Right renal pelvis (tissue), 4 donors: ENCODE results near the gene TLE4. TPM values are rescaled to one million over a fixed set of nuclear protein-coding genes. Genes with fewer than 3 reads are reported as not detected.
A peak's percentile ranks its signal among the peaks of the same experiment; 100 is the strongest.
"Not testable (repeated sequence)": the region's sequence is repeated elsewhere in the genome, so short reads cannot be mapped to it uniquely, and the experiment has no call there.

Source experiments
- DNase-seq, 4 donors: peaks; one replicate each; pipeline ENCODE4 v3.0.0-alpha.2; 2013; ENCODE audit warnings: low read depth in 4 of 4, low spot score in 3 of 4, missing footprints in 1 of 4
- polyA plus RNA-seq, 4 donors: library from polyadenylated mRNA; unstranded; fragments of 120-200 nt; gene quantifications; one replicate each; pipeline ENCODE4 v1.2.1, GENCODE V29; 2013; ENCODE audit not compliant: insufficient read length in 4 of 4

Gene TLE4
- polyA plus RNA-seq, 4 donors = 58.4 to 80.9 (median 79.0) TPM

- no peak for DNase-seq
These were observed 27.0 kb downstream of the TLE4 start for GRCh38 chr9:79598562-79599345.

DNA sequence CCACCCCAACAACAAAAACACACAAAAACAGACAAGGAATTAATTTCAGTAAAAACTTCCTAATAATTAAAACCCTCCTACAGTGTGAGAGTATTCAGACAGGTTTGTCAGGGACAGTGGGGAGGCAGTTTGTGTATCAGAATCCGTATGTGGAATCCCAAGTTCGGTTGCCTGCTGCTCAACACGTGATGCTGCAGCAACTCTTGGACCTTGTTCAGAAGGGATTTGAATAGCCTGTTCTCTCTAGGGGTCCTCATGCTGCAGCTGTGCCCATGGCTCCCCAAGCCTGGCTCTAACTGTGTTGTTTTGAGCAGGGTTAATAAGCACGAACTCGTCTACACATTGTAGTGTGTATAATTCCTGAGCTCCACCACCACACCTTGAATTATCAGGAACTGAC, 28.7 kb downstream of the TLE4 start:
- no peak for DNase-seq

- DNase-seq = no peak
These were observed 31.6 kb downstream of the TLE4 start for GRCh38 chr9:79603222-79603920.

DNA sequence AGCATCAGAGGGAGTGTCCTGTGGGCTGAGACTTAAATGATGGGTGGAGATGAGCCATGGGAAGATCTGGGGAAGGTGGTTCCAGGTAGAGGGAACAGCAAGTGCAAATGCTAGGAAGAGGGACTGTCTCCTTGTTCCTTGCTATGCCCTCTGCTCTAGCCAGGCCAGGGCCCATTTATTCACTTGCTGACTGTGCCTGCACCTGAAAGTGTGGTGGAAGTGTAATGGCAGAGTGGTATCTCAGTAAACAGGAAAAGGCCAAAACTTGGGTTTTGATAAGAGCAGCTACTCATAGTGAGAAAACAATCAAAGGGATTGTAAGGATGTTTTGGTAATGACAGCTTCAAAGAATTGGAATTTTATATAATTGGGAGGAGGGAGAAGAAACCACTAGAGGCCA, 32.4 kb downstream of the TLE4 start:
- DNase-seq = no peak

DNA sequence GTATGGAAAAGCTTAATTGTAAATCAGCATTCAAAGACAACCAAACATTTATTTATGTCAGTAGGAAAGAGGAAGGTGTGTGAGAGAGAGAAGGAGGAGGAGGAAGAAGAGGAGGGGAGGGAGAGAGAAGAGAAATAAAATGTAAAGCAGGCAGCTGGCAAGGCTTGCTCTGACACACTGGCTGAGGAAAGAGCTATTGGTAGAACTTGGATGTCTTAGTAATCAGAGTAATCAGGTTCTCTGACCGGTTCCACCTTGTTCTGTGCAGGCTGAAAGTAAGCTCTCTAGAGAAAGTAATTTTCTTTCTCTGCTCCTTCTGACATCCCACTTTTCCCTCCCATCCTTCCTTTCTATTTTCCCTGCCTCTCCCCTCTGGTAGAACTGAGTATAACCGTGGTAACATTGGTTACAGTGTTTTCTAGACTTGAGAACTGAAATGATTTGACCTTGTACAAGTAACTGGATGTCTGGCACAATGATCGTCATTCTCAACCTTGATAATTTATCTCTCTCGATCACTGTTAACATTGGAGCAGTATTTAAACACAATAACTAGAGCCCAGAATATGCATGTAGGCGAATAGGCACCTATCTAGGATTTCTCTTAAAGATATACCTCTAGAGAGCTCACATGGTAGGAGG, 33.3 kb downstream of the TLE4 start:
- DNase-seq = no peak

GRCh38 chr9:79606529-79606928, 34.8 kb downstream of the TLE4 start:
- DNase-seq = not testable (repeated sequence)

DNA sequence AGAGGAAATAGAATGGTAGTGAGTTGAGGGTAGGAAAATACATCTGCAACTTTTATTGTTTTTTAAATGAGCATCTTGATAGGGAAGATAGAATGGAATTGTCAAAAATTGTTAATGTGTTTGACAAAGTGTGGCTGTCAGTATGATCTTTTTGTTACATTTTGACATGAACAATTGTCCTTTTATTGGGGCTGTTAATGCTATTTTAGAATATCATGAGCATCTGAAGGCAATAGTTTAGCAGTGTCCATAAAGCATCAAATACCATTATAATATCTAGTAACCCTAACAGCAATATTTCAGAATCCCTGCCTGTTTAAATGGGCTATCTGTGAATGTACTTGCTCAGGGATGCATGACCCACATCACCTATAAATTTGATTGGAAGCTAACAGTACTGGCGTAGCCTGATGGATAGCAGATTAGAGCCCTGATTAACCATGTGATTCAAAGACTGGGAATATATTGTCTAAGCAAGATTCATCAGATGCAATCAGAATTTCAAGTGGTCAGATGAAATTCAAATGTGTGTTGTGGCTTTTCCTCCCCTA, 37.8 kb downstream of the TLE4 start:
- no peak for DNase-seq

DNA sequence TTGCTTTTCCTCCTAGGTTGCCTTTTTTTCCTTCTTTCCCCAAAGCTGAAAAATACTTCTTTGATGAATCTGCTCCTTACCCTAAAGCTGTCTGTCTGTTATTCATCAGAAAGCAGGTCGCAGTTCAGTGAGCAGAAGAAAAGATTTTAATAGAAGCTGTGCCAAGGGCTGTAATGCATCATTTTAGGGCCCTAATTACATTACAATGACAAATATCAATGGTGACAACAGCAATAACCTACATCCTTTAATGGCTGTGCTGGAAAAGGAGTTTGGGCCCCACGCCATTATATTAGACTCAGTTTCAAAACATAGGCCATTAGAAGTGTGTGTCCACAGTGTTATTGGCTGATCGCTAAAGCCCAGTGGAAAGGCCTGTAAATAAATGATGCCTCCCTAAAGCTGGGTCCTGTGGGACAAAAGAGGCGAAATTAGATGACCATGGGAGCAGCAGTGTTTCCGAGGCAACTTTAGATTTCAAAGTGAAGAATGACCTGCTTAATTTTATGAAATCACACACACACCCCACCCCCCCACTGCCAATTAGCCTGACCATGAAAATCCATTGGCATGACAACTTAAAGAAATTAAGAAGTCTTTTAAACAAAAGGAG, 38.4 kb downstream of the TLE4 start:
- peak in 2 of 4 donors; percentile 20 to 31 for DNase-seq

DNA sequence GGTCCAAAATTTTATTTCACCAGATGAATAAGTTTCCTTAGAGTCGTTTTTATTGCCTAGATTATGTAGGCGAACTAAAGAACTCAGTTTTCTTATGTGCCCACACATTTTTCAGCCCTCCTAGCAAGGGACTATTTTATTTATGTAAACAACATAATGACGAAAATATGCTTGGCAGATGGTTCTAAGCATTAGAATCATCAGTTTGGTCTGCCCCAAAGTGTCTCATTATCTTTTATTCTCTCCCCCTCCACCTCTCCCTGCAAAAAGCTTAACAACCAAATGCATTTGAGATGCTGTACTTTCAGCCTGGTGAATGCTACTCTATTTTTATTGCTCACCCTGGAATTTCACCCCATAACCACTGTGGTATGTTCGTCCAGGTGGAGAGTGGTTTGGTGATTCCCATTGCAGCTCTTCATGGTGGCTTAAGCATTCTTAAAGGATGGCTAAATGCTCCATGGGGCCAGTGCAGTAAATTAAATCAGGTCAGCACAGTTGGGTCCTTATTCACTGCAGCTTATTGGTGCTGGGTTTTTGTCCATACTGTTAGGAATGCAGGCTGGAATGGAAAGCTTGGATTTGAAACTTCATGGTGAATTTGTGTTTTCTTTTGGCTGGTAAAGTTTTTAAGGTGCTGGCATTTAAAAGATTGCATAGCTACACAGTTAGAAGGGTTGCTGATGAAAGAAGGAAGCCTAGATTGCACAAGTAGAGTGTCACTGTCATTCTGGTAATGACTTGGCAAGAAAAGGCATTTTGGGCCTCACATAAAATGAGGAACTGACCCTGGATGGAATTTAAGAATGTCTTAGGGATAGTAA, 39.2 kb downstream of the TLE4 start:
- DNase-seq = no peak

GRCh38 chr9:79613145-79613544, 41.4 kb downstream of the TLE4 start:
- DNase-seq = no peak

GRCh38 chr9:79615038-79615437, 43.3 kb downstream of the TLE4 start:
- no peak for DNase-seq

DNA sequence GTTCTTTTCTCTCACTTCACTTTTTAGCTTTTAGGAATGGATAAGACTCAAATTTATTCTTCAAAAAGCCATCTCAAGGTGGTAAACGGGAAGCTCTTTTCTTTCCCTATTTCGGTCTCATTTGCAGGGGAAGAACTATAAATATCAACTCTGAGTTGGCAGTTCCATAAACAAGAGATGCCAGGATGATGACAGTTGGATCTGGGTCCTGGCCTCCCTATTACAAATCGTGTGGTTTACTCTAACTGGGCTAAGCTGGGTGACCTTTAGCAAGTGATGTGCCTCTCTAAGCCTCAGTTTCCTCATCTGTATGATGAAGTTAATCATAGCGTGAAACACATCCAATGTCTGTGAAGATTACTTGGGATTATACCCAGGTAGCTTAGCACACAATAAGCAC, 44.2 kb downstream of the TLE4 start:
- no peak for DNase-seq

GRCh38 chr9:79616971-79617370, 45.2 kb downstream of the TLE4 start:
- DNase-seq = no peak

GRCh38 chr9:79617395-79617794, 45.6 kb downstream of the TLE4 start:
- no peak for DNase-seq

GRCh38 chr9:79619930-79620329, 48.2 kb downstream of the TLE4 start:
- no peak for DNase-seq

- no peak for DNase-seq
These were observed 50.3 kb downstream of the TLE4 start for GRCh38 chr9:79621916-79622575.

DNA sequence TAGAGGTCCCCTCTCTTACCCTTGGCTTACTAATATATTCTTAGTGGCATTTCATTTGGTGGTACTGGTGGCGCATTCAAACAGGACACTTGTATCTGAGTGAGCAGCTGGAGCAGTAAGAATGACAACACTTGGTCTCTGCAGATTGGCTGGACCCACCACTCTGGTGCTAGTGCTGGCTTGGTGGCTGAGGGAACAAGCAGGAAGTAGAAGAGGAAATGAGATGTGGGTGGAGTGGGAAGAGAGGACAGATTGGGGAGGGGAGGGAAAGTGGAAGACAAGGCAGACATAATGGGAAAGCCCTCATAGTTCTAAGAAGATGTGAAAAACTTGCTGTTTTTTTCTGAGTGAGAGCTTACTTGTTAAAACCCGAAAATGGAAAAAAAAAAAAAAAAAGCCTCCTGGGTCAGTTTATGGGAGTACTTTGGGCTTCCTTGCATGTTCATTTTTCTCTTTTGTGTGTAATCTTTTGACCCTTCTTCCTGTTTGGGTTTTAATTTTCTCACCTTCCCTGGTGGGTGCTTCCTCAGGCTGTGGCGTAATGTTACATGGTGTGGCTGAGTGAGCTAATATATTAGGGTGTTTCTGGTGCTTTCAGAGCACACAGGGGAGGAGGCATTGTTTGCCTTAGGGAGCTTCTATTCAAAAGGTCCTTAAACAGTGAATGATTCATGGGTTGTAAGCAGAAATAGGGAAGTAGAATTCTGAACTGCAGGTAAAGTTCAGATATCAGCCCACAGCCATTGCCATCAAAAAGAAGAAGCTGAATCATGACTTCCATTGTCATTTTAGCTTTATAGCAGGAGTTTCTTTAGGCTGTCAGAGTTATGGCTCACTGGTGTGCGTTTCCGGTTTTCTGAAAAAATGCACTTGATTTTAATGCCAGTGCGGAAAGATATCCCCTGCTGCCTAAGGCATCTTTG, 52.3 kb downstream of the TLE4 start:
- DNase-seq = no peak

DNA sequence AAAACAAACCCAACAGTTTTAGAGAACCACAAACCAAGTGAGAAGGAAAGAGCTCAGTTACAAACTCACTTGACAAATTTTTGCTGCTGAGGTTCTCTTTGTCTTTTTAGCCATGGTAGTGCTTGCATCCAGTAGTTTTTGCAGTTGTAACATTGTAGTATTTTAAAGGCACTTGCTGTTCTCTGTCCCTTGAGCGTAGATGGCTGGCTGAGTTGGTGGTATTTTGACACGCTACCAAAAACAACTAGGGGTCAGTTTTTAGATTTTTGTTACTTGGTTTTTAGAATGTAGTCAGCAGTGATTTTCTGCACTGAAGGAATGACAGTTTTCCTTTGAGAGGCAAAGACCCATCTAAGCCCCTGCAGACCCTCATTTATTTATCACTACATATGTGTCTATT, 58.0 kb downstream of the TLE4 start:
- DNase-seq = no peak
